H1 (cell line): ENCODE results near the gene CISTR. TPM values are rescaled to one million over a fixed set of nuclear protein-coding genes. Genes with fewer than 3 reads are reported as not detected.

Experiments used
- SAP30 ChIP-seq: fragments of 300-600 bp; sonication (generic); IDR thresholded peaks from 2 replicates; pipeline ENCODE4 v1.7.1; 2012; ENCODE audit warnings: low read length, moderate library complexity, mild to moderate bottlenecking, inconsistent platforms; ENCODE audit not compliant: insufficient read depth, insufficient replicate concordance
- TBP ChIP-seq: IDR thresholded peaks from 2 replicates; pipeline ENCODE4 v1.6.1; 2011; ENCODE audit warnings: low read depth, low read length, improper control_type of control experiment
- polyA plus RNA-seq, 7 experiments: library from polyadenylated mRNA; depleted of rRNA in 3 of 7; stranded (reverse) in 5 of 7; unstranded in 2 of 7; fragments of >200 nt in 5 of 7; fragments of 200-250 nt in 2 of 7; gene quantifications; 1 replicate in 5 of 7; 2 replicates in 1 of 7; 4 replicates in 1 of 7; pipeline versions ENCODE4 v1.2.1 to v1.2.3, GENCODE V29; 2011 to 2013; ENCODE audit warnings: missing spikeins in 2 of 7, mixed read lengths in 2 of 7
- total RNA-seq: library from RNA; stranded (reverse); fragmentation: NEBNext Ultra II Directional; extraction: Animal tissue kit (Norgen Biotek cat#: 25700); gene quantifications from 2 replicates; pipeline ENCODE4 v1.2.1, GENCODE V29; 2021

Gene CISTR
- total and polyA plus RNA-seq, 2 of the 8 experiments (the other 6 are each of a cell fraction or from before 2014, with no cell fraction given), result not detected

- TF ChIP-seq SAP30, result no peak
- TF ChIP-seq TBP, result no peak
Measured at GRCh38 chr12:53722450-53723041, 29.2 kb downstream of the CISTR start (continued).
